DOHH2 (cell line): ENCODE data around the gene LSM11.

Experiments
- CTCF ChIP-seq: fragments of 200-600 bp; sonication (generic); IDR thresholded peaks from one replicate; pipeline ENCODE4 v1.5.1; 2014; ENCODE audit warnings: antibody characterized with exemption, mild to moderate bottlenecking, low read depth, low read length; ENCODE audit not compliant: poor library complexity, severe bottlenecking
- EZH2phosphoT487 ChIP-seq: fragments of 200-600 bp; sonication (generic); IDR thresholded peaks from 2 replicates; pipeline ENCODE4 v1.6.1; 2017; ENCODE audit warnings: borderline replicate concordance, mild to moderate bottlenecking, antibody characterized with exemption, low read length, moderate library complexity, mixed read lengths

GRCh38 chr5:157709346-157709745, 34.2 kb upstream of the LSM11 start:
- no peak for TF ChIP-seq CTCF
- no peak for TF ChIP-seq EZH2phosphoT487
